Ishikawa (cell line): ENCODE results near the gene DYRK1B.

ENCODE experiments used
- CEBPB ChIP-seq: IDR thresholded peaks from 2 replicates; pipeline ENCODE4 v1.6.1; 2012
- CREB1 ChIP-seq: IDR thresholded peaks from 2 replicates; pipeline ENCODE4 v1.6.1; 2012; ENCODE audit warnings: low read depth
- EGR1 ChIP-seq: IDR thresholded peaks from 2 replicates; pipeline ENCODE4 v1.6.1; 2012
- EP300 ChIP-seq: IDR thresholded peaks from 2 replicates; pipeline ENCODE4 v1.6.1; 2012; ENCODE audit warnings: borderline replicate concordance
- FOXM1 ChIP-seq: IDR thresholded peaks from 2 replicates; pipeline ENCODE4 v1.6.1; 2012; ENCODE audit warnings: low read depth, borderline replicate concordance
- MAX ChIP-seq: IDR thresholded peaks from 2 replicates; pipeline ENCODE4 v1.6.1; 2012
- NFIC ChIP-seq: IDR thresholded peaks from 2 replicates; pipeline ENCODE4 v1.6.1; 2012
- RAD21 ChIP-seq: IDR thresholded peaks from 2 replicates; pipeline ENCODE4 v1.6.1; 2012; ENCODE audit warnings: low read depth
- REST ChIP-seq: IDR thresholded peaks from 2 replicates; pipeline ENCODE4 v1.6.1; 2012; ENCODE audit warnings: low read depth, mild to moderate bottlenecking
- TAF1 ChIP-seq: IDR thresholded peaks from 2 replicates; pipeline ENCODE4 v1.6.1; 2012; ENCODE audit warnings: low read depth, mild to moderate bottlenecking
- TCF12 ChIP-seq: IDR thresholded peaks from 2 replicates; pipeline ENCODE4 v1.6.1; 2012; ENCODE audit warnings: low read depth
- TEAD4 ChIP-seq: IDR thresholded peaks from 2 replicates; pipeline ENCODE4 v1.6.1; 2012
- USF1 ChIP-seq: IDR thresholded peaks from 2 replicates; pipeline ENCODE4 v1.6.1; 2012
- YY1 ChIP-seq: IDR thresholded peaks from 2 replicates; pipeline ENCODE4 v1.6.1; 2012; ENCODE audit warnings: low read depth
- ZBTB7A ChIP-seq: IDR thresholded peaks from 2 replicates; pipeline ENCODE4 v1.6.1; 2012; ENCODE audit warnings: low read depth

DYRK1B gene

GRCh38 chr19:39841041-39841440 lies 7.1 kb upstream of the DYRK1B start:
- TF ChIP-seq TAF1, result no peak
- TF ChIP-seq RAD21, result no peak
- TF ChIP-seq REST, result no peak
- no peak for TF ChIP-seq EGR1
- TF ChIP-seq TEAD4, result no peak
- TF ChIP-seq CREB1, result no peak
- TF ChIP-seq MAX, result no peak
- no peak for TF ChIP-seq EP300
- no peak for TF ChIP-seq FOXM1
- TF ChIP-seq NFIC, result no peak
- no peak for TF ChIP-seq USF1
- TF ChIP-seq YY1, result no peak
- no peak for TF ChIP-seq CEBPB
- no peak for TF ChIP-seq TCF12
- no peak for TF ChIP-seq ZBTB7A

GRCh38 chr19:39840492-39840891 lies 6.5 kb upstream of the DYRK1B start:
- TF ChIP-seq NFIC, result no peak
- TF ChIP-seq YY1, result no peak
- no peak for TF ChIP-seq MAX
- TF ChIP-seq CREB1, result no peak
- TF ChIP-seq REST, result no peak
- TF ChIP-seq EGR1, result no peak
- TF ChIP-seq ZBTB7A, result no peak
- TF ChIP-seq TAF1, result no peak
- no peak for TF ChIP-seq RAD21
- TF ChIP-seq FOXM1, result no peak

- TF ChIP-seq REST (no peak), CREB1 (no peak), RAD21 (no peak), YY1 (no peak), MAX (no peak), USF1 (no peak), TAF1 (no peak), CEBPB (no peak), TCF12 (no peak), EGR1 (no peak)
Measured at GRCh38 chr19:39839678-39840327, 5.8 kb upstream of the DYRK1B start.

- TF ChIP-seq TEAD4 (no peak), FOXM1 (no peak), USF1 (no peak), REST (no peak), ZBTB7A (no peak)
Measured at GRCh38 chr19:39838569-39838968, 4.6 kb upstream of the DYRK1B start.
